Urinary bladder (tissue), 4 donors: ENCODE measurements around the gene MORF4L1. TPM values are rescaled to one million over a fixed set of nuclear protein-coding genes. Genes with fewer than 3 reads are reported as not detected.
"Not testable (repeated sequence)": the region's sequence is repeated elsewhere in the genome, so short reads cannot be mapped to it uniquely, and the experiment has no call there.

ENCODE experiments used
- DNase-seq: peaks from one replicate; pipeline ENCODE4 v3.0.0-alpha.2; 2015; ENCODE audit errors: extremely low spot score
- H3K27ac ChIP-seq: one replicate; pipeline ENCODE4 v1.5.1; 2013; ENCODE audit warnings: low read depth, mild to moderate bottlenecking, moderate library complexity
- H3K36me3 ChIP-seq: one replicate; pipeline ENCODE4 v1.6.1; 2013; ENCODE audit warnings: mild to moderate bottlenecking, moderate library complexity; ENCODE audit not compliant: insufficient read depth
- H3K4me1 ChIP-seq: one replicate; pipeline ENCODE4 v1.6.1; 2013; ENCODE audit warnings: mild to moderate bottlenecking, moderate library complexity; ENCODE audit not compliant: insufficient read depth
- H3K4me3 ChIP-seq: one replicate; pipeline ENCODE4 v1.5.1; 2013; ENCODE audit warnings: low read depth, low read length
- WGBS: extraction: QIAGEN DNeasy Blood & Tissue Kit; methylation state at CpG from one replicate; pipeline ENCODE4 v1.1.7; 2013; 5-methylcytosine and 5-hydroxymethylcytosine counted together
- polyA plus RNA-seq: library from polyadenylated mRNA; stranded (reverse); fragments of 200-250 nt; gene quantifications from one replicate; pipeline ENCODE4 v1.2.3, GENCODE V29; 2013
- total RNA-seq: library from RNA; depleted of rRNA; stranded (reverse); fragments of >200 nt; gene quantifications from one replicate; pipeline ENCODE4 v1.2.3, GENCODE V29; 2014
- donor health status: healthy with polysubstance abuse.
- donor health status: healthy.

The MORF4L1 gene
- total and polyA plus RNA-seq, 2 donors: 392 to 465 TPM

DNA sequence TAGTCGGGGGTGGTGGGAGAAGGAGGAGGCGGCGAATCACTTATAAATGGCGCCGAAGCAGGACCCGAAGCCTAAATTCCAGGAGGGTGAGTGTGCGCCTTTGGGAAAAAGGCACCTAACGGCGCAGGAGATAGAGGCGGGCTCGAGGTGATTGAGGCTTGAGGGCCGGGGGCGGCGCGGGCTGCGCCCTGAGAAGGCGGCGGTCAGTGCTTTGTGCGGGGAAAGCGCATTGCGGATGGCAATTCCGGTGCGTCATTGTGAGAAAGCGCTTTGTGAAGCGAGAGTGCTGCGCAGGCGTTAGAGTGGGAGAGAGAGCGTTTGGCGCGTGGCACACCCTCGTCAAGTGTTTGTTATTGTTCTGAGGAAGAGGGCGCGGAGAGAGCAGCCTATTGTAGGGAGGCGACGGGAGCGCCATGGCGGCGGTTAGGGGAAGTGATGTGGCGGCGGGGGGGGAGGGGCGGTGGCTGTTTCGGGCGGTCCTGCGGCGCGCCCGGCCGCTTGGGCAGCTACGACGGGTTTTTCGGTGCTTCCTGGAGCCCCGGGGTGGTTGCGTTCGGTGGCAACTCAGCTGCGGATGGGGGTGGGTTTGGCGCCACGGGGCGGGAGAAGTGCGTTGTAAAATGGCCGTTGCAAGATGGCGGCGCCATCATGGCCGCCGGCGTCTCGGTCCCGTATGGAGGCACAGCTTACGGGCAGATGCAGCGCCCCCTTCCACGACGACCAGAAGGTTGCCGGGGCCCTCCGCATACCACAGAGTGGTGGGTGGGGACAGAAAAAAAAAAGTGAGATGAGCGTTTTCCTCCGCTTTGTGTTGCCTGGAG, 492 bp downstream of the MORF4L1 start:
- DNase-seq: peak; percentile 81
- under 1% methylated on average over 75 of the region's 75 CpGs for WGBS
- Histone ChIP-seq H3K4me1 (no peaks in the 10 kb centered on the region), H3K27ac (peak overlapping the region; percentile 99), H3K4me3 (peak overlapping the region; percentile 96), H3K36me3 (no peaks in the 10 kb centered on the region)

DNA sequence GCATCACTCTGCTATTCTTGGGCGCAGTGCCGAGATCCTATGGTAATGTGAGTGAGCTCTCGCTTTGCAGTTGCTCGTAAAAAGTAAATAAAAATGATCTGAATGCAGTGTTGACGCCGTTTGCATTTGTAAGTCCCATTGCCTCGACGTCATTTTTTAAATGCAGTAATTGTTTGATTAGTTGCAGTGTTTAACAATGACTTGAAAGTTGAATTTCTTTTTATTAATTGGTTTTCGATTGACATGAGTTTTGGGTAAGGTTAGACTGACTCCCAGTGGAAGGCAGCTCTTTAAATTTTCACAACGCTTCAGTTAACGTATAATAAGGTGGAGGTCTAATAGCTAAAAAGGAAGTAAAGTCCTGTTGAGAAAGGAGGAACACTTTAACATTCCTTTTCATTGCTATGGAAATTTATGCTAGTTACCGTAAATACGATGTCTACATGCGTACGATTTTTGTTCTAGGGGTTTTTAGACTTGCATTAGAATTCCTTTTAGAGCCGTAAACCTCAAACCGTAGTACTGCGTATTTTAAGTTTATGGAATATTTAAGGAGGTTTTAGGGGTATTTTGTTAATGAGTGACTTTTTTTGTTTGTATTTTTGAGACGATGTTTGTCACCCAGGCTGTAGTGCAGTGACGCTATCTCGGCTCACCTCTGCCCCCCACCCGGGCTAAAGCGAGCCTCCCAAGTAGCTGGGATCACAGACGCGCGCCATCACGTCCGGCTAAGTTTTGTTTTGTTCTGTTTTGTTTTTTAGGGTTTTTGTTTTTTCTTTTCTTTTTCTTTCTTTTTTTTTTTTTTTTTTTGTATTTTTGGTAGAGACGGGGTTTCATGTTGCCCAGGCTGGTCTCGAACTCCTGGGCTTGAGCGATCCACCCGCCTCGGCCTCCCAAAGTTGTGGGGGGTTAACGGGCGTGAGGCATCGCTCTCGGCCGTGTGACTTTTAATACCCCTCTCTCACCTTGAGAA, 1.4 kb downstream of the MORF4L1 start:
- Histone ChIP-seq H3K4me3 (peak overlapping the region; percentile 96), H3K27ac (peak overlapping the region; percentile 99), H3K4me1 (no peaks in the 10 kb centered on the region), H3K36me3 (no peaks in the 10 kb centered on the region)
- WGBS: under 1% methylated on average over 38 of the region's 38 CpGs
- DNase-seq: peak; percentile 21

DNA sequence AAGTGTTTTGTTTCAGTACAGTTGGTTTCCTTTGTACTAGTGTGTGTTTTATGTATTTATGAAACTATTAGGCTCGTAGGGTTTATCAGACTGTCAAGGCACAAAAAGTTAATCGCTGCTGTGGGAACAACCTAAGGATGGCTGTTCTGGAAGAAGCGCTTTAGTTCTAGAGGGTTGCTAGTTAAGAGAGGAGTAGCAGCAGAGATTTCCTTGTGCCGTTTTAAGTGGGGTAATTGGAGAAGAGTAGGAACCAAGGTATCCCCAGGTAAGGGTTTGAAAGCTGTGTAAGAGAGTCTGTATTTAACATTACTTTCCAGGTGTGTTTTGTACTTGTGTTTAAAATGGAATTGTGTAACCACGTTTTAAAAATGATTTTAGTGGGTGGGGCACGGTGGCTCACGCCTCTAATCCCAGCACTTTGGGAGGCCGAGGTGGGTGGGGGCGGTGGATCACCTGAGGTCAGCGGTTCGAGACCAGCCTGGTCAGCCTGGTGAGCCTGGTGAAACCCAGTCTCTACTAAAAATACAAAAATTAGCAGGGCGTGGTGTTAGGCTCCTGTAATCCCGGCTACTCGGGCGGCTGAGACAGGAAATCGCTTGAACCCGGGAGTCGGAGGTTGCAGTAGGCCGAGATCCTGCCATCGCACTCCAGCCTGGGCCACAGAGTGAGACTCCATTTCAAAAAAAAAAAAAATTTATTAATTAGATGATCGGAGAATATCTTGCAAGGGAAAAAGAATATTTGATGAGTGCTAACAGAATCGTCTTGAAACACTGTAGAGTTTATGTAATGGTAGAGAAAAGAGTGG, 2.6 kb downstream of the MORF4L1 start:
- H3K4me1 ChIP-seq: no peaks in the 10 kb centered on the region
- WGBS: 42% methylated on average over 22 of the region's 22 CpGs
- H3K27ac ChIP-seq: peak overlapping the region; percentile 16
- no peaks in the 10 kb centered on the region for H3K36me3 ChIP-seq
- no peak for DNase-seq
- H3K4me3 ChIP-seq: peak overlapping the region; percentile 1

DNA sequence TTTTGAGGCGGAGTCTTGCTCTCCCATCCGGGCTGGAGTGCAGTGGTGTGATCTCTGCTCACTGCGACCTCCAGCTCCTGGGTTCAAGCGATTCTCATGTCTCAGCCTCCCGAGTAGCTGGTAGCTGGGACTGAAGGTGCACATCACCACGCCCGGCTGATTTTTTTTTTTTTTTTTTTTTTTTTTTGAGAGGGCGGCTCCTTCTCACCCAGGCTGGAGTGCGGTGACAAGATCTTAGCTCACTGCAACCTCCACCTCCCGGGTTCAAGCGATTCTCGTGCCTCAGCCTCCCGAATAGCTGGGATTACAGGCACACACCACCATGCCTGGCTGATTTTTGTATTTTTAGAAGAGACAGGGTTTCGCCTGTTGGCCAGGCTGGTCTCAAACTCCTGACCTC, 4.3 kb downstream of the MORF4L1 start:
- DNase-seq, H3K4me3 ChIP-seq, H3K27ac ChIP-seq, H3K4me1 ChIP-seq, H3K36me3 ChIP-seq: not testable (repeated sequence)
- 72% methylated on average over 14 of the region's 14 CpGs for WGBS

DNA sequence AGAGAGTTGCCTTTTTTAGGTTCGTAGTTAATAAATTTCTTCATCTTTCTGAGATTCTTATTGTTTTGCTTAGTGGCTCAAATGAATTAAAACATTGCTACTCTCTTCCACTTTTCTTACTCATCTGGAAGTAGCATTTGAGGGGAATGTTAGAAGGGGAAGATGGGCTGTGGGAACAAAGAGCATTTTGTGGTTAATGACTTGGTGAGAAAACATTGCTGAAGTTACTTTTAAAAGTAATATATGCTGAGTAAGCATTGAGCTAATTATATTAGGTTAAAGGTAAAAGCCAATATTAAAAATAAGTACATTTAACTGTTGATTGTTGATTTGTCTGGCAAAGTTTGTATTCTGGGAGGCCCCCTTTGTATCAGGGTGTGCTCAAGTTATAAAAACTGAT, 5.7 kb downstream of the MORF4L1 start:
- no peak overlapping the region for H3K4me3 ChIP-seq
- DNase-seq: no peak
- H3K36me3 ChIP-seq: peaks cover 3% of the 10 kb centered on the region
- H3K27ac ChIP-seq: no peak overlapping the region
- H3K4me1 ChIP-seq: no peaks in the 10 kb centered on the region
- 30% methylated on average over 1 of the region's 1 CpG for WGBS

DNA sequence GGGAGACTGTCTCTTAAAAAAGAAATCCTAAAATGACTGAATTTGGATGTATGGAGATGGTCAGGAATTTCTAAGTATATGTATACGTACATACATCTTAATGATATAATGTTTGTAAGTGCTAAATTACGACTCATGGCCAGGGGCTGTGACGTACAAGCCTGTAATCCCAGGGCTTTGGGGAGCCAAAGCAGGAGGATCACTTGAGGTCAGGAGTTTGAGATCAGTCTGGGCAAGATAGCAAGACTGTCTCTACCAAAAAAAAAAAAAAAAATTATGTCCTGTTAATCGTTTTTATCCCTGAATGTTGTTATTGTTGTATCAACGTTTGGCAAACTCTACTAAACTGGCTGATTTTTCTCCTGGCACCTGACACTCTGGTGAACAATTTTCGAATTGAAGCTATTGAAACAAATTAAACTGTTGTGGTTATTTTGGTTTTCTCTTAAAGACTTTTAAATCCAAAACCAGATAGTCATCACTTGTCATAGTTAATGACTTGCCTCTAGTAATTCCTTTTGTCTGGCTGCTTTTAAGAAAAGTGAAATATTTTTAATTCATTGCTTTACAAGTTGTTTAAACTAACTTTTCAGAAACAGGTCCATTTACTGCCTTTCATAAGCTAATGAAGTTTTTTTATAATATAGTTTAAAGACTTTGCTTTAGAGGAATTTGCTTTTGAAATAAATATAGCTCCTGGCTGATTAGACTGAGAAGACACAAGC, 7.0 kb downstream of the MORF4L1 start:
- Histone ChIP-seq H3K4me3 (no peak overlapping the region), H3K4me1 (no peaks in the 10 kb centered on the region), H3K27ac (no peak overlapping the region), H3K36me3 (peaks cover 3% of the 10 kb centered on the region)
- WGBS: 13% methylated on average over 6 of the region's 6 CpGs
- DNase-seq: no peak

DNA sequence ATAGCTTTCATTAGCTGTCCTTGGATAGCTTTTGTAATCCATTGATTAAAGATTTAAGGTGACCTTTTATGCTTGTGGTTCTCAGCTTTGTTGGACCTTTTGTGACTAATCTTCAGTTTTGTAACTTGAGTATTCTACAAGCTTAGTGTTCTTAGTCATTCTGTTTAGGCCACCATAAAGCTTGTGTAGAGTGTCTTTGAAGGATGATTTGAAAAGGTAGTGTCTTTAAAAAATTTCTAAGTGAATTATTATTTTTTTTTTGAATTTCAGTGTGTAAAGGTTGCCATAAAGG, 7.5 kb downstream of the MORF4L1 start:
- no peaks in the 10 kb centered on the region for H3K4me1 ChIP-seq
- H3K27ac ChIP-seq: no peak overlapping the region
- H3K4me3 ChIP-seq: no peak overlapping the region
- DNase-seq: no peak
- peaks cover 6% of the 10 kb centered on the region for H3K36me3 ChIP-seq

DNA sequence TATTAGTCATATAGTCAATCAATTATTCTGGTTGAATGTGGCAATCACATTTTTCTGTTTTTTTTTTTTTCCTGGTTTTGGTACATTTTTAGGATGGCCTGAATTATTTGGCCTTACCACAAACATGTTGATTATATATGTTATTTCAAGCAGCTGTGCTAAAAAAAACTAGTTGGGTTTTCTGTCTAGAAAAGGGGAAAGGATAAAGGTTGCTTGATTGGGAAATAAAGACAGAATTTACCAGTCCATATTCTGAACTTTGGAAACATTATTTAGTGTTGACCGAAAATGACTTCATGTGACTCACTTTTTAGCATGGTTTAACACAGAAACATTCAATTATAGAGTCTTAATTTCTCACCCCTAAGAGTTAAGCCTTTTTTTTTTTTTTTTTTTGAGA, 8.1 kb downstream of the MORF4L1 start:
- WGBS: 83% methylated on average over 1 of the region's 1 CpG
- H3K4me1 ChIP-seq: no peaks in the 10 kb centered on the region
- DNase-seq: no peak
- H3K36me3 ChIP-seq: peaks cover 6% of the 10 kb centered on the region
- H3K27ac ChIP-seq: no peak overlapping the region
- no peak overlapping the region for H3K4me3 ChIP-seq

DNA sequence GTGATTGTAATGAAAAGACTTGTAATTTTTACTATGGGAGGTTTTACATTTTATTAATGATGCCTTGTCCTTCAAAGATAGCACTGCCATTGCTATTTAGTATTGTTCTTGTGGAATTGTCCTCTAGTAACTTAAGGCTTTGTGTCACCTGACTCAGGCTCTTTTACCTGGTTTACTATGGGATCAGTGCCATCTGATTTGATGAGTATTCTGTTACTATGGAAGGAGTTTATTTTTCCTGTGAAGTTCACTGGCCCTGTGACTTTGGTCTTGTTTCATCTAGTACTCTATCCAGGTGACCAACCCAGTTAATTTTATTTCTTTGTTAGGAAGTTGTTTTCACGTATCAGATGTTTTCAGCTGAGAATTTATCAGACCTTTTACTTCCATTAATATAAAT, 9.0 kb downstream of the MORF4L1 start:
- Histone ChIP-seq H3K27ac (no peak overlapping the region), H3K4me1 (no peaks in the 10 kb centered on the region), H3K4me3 (no peak overlapping the region), H3K36me3 (peaks cover 10% of the 10 kb centered on the region)
- no peak for DNase-seq
- 69% methylated on average over 1 of the region's 1 CpG for WGBS

DNA sequence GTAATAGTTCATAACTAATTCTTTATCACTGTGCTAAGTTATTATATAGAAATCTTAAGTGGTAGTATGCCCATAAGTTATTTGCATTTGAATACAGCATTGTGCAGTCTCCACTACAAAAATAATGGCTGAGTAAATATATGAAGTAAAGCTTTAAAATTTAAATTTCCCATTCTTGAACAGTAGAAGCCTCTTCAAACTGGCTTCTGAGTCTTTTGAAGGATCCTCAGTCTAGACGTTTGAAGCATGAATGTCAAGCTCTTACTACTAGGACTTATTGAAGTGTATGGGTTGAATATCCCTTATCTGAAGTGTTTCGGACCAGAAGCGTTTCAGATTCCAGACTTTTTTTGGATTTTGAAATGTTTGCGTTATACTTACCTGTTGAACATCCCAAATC, 16.3 kb downstream of the MORF4L1 start:
- no peak overlapping the region for H3K27ac ChIP-seq
- peaks cover 7% of the 10 kb centered on the region for H3K36me3 ChIP-seq
- WGBS: 85% methylated on average over 4 of the region's 4 CpGs
- no peak for DNase-seq
- H3K4me1 ChIP-seq: no peaks in the 10 kb centered on the region
- H3K4me3 ChIP-seq: no peak overlapping the region

DNA sequence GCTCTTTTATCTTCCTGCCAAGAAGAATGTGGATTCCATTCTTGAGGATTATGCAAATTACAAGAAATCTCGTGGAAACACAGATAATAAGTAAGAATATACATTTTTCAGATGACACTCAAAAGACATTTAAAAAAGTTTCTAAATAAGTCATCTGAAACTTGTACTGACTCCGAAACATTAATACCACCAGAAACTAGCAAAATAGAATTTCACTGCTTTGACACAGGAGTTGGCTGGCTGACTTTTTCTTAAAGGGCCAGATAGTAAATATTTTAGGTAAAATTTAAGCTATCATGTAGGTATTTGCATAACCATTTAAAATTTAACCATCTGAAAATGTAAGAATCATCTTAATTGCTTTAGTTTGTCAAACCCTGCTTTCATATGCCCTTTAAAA, 20.8 kb downstream of the MORF4L1 start:
- WGBS: 37% methylated on average over 2 of the region's 2 CpGs
- no peak for DNase-seq
- Histone ChIP-seq H3K4me3 (no peak overlapping the region), H3K27ac (no peak overlapping the region), H3K4me1 (no peaks in the 10 kb centered on the region), H3K36me3 (peaks cover 6% of the 10 kb centered on the region)

DNA sequence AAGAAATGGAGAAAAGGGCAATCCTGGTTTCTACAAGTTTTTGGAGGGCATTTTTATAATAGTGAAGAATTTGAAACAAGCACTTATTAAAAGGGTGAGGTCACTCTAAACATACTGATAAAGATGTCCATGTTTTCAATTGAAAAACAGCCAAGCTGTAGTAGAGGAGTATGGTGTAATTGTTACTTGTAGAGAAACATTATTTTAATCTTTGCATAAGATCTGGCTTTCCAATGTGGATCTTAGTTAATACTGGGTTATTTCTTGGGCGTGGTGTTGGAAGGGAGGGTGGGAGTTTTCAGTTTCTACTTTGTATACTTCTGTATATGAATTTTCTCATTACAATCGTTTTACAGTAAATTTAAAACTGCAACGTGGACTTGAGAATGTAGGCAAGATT, 22.8 kb downstream of the MORF4L1 start:
- Histone ChIP-seq H3K4me3 (no peak overlapping the region), H3K27ac (no peak overlapping the region), H3K36me3 (peaks cover 8% of the 10 kb centered on the region), H3K4me1 (no peaks in the 10 kb centered on the region)
- WGBS: 63% methylated on average over 3 of the region's 3 CpGs
- DNase-seq: no peak

DNA sequence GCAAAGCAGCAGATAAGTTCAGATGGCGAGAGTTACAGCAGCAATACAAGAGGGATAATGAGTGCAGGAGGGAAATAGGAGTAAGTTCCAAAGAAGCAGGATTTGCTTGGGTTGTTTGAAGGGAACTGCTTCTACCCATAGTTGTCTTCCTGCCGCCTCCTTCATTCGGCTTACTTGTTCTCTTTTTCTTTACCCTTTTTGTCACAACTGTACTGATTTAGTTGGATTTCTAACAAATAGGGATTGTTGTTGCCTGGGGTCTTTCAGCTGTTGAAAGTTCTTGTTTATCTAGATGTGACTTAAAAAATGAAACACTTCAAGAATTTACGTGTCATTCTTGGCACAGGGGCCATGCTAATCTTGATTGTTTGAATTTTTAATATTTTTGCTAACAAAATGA, 25.9 kb downstream of the MORF4L1 start:
- Histone ChIP-seq H3K36me3 (peaks cover 12% of the 10 kb centered on the region), H3K4me3 (no peak overlapping the region), H3K27ac (no peak overlapping the region), H3K4me1 (no peaks in the 10 kb centered on the region)
- DNase-seq: no peak
- 82% methylated on average over 4 of the region's 4 CpGs for WGBS
